RWPE2 (cell line): Measurements from ENCODE around the gene CWC25.
A peak's percentile ranks its signal among the peaks of the same experiment; 100 is the strongest.

ENCODE experiments used
- ATAC-seq: fragments of 200-7000 bp; cut with Tn5 transposase; 3 replicates; pipeline ENCODE4 v1.9.1; 2021; ENCODE audit warnings: low read depth
- DNase-seq: peaks from one replicate; pipeline ENCODE4 v3.0.0-alpha.2; 2020; ENCODE audit warnings: low spot score
- H3K27ac ChIP-seq: fragments of 450-650 bp; 2 replicates; pipeline ENCODE4 v1.5.1; 2017; ENCODE audit warnings: mild to moderate bottlenecking; ENCODE audit not compliant: poor library complexity, severe bottlenecking
- H3K27me3 ChIP-seq: fragments of 250-450 bp; sonication (Bioruptor Pico); 2 replicates; pipeline ENCODE4 v1.5.1; 2021; ENCODE audit warnings: mild to moderate bottlenecking, moderate library complexity; ENCODE audit not compliant: insufficient read depth, poor library complexity, severe bottlenecking
- H3K36me3 ChIP-seq: fragments of 250-450 bp; sonication (Bioruptor Pico); 2 replicates; pipeline ENCODE4 v1.5.1; 2020; ENCODE audit warnings: low read depth, mild to moderate bottlenecking, moderate library complexity
- H3K4me1 ChIP-seq: fragments of 250-450 bp; sonication (Bioruptor Pico); 2 replicates; pipeline ENCODE4 v1.5.1; 2021; ENCODE audit warnings: mild to moderate bottlenecking, moderate library complexity; ENCODE audit not compliant: insufficient read depth, poor library complexity, severe bottlenecking
- H3K4me3 ChIP-seq: fragments of 250-450 bp; sonication (Bioruptor Pico); 2 replicates; pipeline ENCODE4 v1.5.1; 2021; ENCODE audit warnings: mild to moderate bottlenecking, moderate library complexity; ENCODE audit not compliant: severe bottlenecking
- H3K9me3 ChIP-seq: fragments of 250-450 bp; sonication (Bioruptor Pico); 2 replicates; pipeline ENCODE4 v1.5.1; 2021; ENCODE audit warnings: mild to moderate bottlenecking, moderate library complexity; ENCODE audit not compliant: severe bottlenecking
- CTCF ChIP-seq: fragments of 450-650 bp; IDR thresholded peaks from one replicate; pipeline ENCODE4 v1.5.1; 2017; ENCODE audit warnings: mild to moderate bottlenecking, moderate library complexity; ENCODE audit not compliant: poor library complexity, severe bottlenecking

CWC25 gene

DNA sequence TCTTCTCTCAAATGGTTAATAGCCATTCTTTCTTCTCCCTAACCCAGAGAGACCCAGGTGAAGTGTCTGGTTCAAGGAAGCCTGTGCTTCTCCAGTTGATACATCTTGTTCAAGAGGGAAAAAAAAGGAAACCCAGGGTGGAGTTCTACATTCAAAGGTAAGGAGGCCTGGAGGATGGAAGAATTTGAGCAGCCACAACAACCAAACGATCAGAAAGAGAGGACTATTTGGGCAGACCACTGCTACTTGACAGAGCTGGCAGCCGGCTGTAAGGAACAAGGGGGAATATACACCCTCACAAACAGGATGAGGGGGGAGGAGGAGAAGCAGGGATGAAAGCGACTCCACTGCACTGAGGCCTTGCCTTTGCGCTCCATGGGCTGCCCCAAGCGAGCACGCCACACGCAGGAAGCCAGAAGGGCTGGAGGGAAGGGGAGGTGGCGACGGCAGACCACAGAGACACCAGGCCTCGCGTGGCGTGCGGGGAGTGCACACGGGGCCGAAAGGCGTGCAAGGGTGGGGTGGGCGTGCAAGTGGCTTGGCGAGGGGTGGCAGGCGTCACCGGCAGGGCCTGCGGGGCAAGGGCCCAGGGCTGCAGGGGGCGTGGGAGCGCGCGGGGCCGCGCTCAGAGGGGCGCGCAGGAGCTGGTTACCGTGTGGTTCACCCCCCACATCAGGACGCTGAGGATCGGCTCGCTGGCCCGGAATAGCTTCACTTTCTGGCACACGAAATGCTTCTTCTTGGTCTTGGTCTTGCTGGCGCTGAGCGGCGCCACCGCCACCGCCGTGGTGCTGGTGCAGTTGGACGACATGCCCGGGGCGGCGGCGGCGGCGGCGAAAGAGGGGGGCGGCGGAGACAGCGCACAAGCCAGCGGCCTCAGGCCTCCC, 26.3 kb downstream of the CWC25 start:
- peaks cover 7% of the 10 kb centered on the region for H3K4me1 ChIP-seq
- H3K36me3 ChIP-seq = peaks cover 35% of the 10 kb centered on the region
- H3K27me3 ChIP-seq = no peaks in the 10 kb centered on the region
- peak overlapping the region; percentile 86 for H3K27ac ChIP-seq
- ATAC-seq = peak; percentile 27
- no peak for TF ChIP-seq CTCF
- no peaks in the 10 kb centered on the region for H3K9me3 ChIP-seq
- DNase-seq = peak; percentile 65
- H3K4me3 ChIP-seq = peak overlapping the region; percentile 99

- Histone ChIP-seq H3K36me3 (peaks cover 31% of the 10 kb centered on the region), H3K27ac (peak overlapping the region; percentile 86), H3K27me3 (no peaks in the 10 kb centered on the region), H3K4me3 (peak overlapping the region; percentile 99), H3K4me1 (peaks cover 7% of the 10 kb centered on the region), H3K9me3 (no peaks in the 10 kb centered on the region)
- TF ChIP-seq CTCF = no peak
- DNase-seq = no peak
- ATAC-seq = no peak
Measured at GRCh38 chr17:38797828-38798227, 27.3 kb downstream of the CWC25 start.

DNA sequence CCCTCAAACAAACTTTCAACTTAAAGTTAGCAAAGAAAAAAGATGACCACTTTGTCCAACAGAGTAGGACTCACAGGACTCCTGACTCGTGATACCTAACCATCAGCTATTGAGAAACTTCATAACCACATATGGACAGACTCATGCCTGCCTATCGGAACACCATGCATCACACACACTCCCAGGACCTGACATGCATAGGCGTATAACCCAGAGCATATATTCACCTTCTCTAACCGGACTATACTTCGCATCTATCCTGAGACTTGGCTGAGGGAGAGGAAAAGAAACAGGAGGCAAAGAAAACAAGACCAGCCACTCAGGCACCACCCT, 28.0 kb downstream of the CWC25 start:
- peaks cover 7% of the 10 kb centered on the region for H3K4me1 ChIP-seq
- no peaks in the 10 kb centered on the region for H3K27me3 ChIP-seq
- ATAC-seq (no peak), DNase-seq (no peak)
- H3K4me3 ChIP-seq = no peak overlapping the region
- no peaks in the 10 kb centered on the region for H3K9me3 ChIP-seq
- peaks cover 28% of the 10 kb centered on the region for H3K36me3 ChIP-seq
- no peak overlapping the region for H3K27ac ChIP-seq
- no peak for TF ChIP-seq CTCF

GRCh38 chr17:38796451-38797157, 28.5 kb downstream of the CWC25 start:
- TF ChIP-seq CTCF = no peak
- DNase-seq (no peak), ATAC-seq (no peak)
- H3K4me1 ChIP-seq = peaks cover 7% of the 10 kb centered on the region
- no peaks in the 10 kb centered on the region for H3K27me3 ChIP-seq
- no peak overlapping the region for H3K4me3 ChIP-seq
- H3K36me3 ChIP-seq = peaks cover 24% of the 10 kb centered on the region
- H3K27ac ChIP-seq = no peak overlapping the region
- H3K9me3 ChIP-seq = no peaks in the 10 kb centered on the region
